KMS-11 (cell line): Measurements from ENCODE around the gene IFNG-AS1.

Experiments
- H2AFZ ChIP-seq: fragments of 200-600 bp; sonication (generic); 2 replicates; pipeline ENCODE4 v1.6.1; 2016; ENCODE audit warnings: antibody characterized with exemption, mixed run types, low read depth
- H3K27ac ChIP-seq: fragments of 200-600 bp; sonication (generic); 2 replicates; pipeline ENCODE4 v1.6.1; 2016; ENCODE audit warnings: mild to moderate bottlenecking, mixed run types
- H3K27me3 ChIP-seq: fragments of 200-600 bp; sonication (generic); 2 replicates; pipeline ENCODE4 v1.6.1; 2017; ENCODE audit warnings: mild to moderate bottlenecking, low read depth, mixed run types, moderate library complexity; ENCODE audit not compliant: insufficient read depth
- H3K36me3 ChIP-seq: fragments of 200-600 bp; sonication (generic); 2 replicates; pipeline ENCODE4 v1.6.1; 2017; ENCODE audit warnings: mild to moderate bottlenecking, mixed run types; ENCODE audit not compliant: insufficient read depth
- H3K4me1 ChIP-seq: fragments of 200-600 bp; sonication (generic); 2 replicates; pipeline ENCODE4 v1.6.1; 2016; ENCODE audit warnings: mild to moderate bottlenecking, low read depth, mixed run types; ENCODE audit not compliant: poor library complexity, severe bottlenecking
- H3K4me2 ChIP-seq: fragments of 200-600 bp; sonication (generic); 2 replicates; pipeline ENCODE4 v1.7.0; 2016; ENCODE audit warnings: mild to moderate bottlenecking, mixed run types
- H3K4me3 ChIP-seq: fragments of 200-600 bp; sonication (generic); IDR thresholded peaks from 2 replicates; pipeline ENCODE4 v1.6.1; 2017; ENCODE audit warnings: low read depth, low read length, mixed read lengths; ENCODE audit not compliant: insufficient read depth
- H3K79me2 ChIP-seq: fragments of 200-600 bp; sonication (generic); 2 replicates; pipeline ENCODE4 v1.6.1; 2016; ENCODE audit warnings: low read depth, mixed run types; ENCODE audit not compliant: insufficient read depth
- H3K9ac ChIP-seq: fragments of 200-600 bp; sonication (generic); 2 replicates; pipeline ENCODE4 v1.6.1; 2016; ENCODE audit warnings: mild to moderate bottlenecking, mixed run types
- H4K20me1 ChIP-seq: fragments of 200-600 bp; sonication (generic); 2 replicates; pipeline ENCODE4 v1.6.1; 2016; ENCODE audit warnings: mild to moderate bottlenecking, mixed run types; ENCODE audit not compliant: insufficient read depth
- CTCF ChIP-seq: fragments of 200-600 bp; sonication (generic); conservative IDR thresholded peaks from 2 replicates; pipeline ENCODE4 v1.6.1; 2017; ENCODE audit warnings: low read depth, mild to moderate bottlenecking, antibody characterized with exemption, low read length, moderate library complexity, mixed read lengths

IFNG-AS1 gene

GRCh38 chr12:67991158-67991557 lies 1.9 kb downstream of the IFNG-AS1 start:
- Histone ChIP-seq H3K79me2 (no peaks in the 10 kb centered on the region), H3K27me3 (no peaks in the 10 kb centered on the region), H2AFZ (no peak overlapping the region), H3K4me2 (no peak overlapping the region), H3K27ac (no peak overlapping the region), H3K4me3 (no peak overlapping the region), H3K9ac (no peak overlapping the region), H4K20me1 (no peaks in the 10 kb centered on the region), H3K4me1 (peaks cover 11% of the 10 kb centered on the region), H3K36me3 (no peaks in the 10 kb centered on the region)
- TF ChIP-seq CTCF, result no peak

- Histone ChIP-seq H2AFZ (no peak overlapping the region), H3K4me2 (no peak overlapping the region), H3K36me3 (no peaks in the 10 kb centered on the region), H3K4me1 (peaks cover 11% of the 10 kb centered on the region), H3K4me3 (no peak overlapping the region), H4K20me1 (no peaks in the 10 kb centered on the region), H3K27ac (no peak overlapping the region), H3K79me2 (no peaks in the 10 kb centered on the region), H3K9ac (no peak overlapping the region), H3K27me3 (no peaks in the 10 kb centered on the region)
- no peak for TF ChIP-seq CTCF
Measured at GRCh38 chr12:67993143-67993542, 3.9 kb downstream of the IFNG-AS1 start.

GRCh38 chr12:67994046-67994445 lies 4.8 kb downstream of the IFNG-AS1 start:
- Histone ChIP-seq H3K27ac (no peak overlapping the region), H3K4me2 (no peak overlapping the region), H3K36me3 (no peaks in the 10 kb centered on the region), H3K4me3 (no peak overlapping the region), H3K79me2 (no peaks in the 10 kb centered on the region), H3K9ac (no peak overlapping the region), H2AFZ (no peak overlapping the region), H3K27me3 (no peaks in the 10 kb centered on the region), H3K4me1 (peaks cover 3% of the 10 kb centered on the region), H4K20me1 (no peaks in the 10 kb centered on the region)
- no peak for TF ChIP-seq CTCF

- Histone ChIP-seq H3K27ac (no peak overlapping the region), H3K9ac (no peak overlapping the region), H3K36me3 (no peaks in the 10 kb centered on the region), H2AFZ (no peak overlapping the region), H3K79me2 (no peaks in the 10 kb centered on the region), H3K4me2 (no peak overlapping the region), H3K4me1 (no peaks in the 10 kb centered on the region), H4K20me1 (no peaks in the 10 kb centered on the region), H3K27me3 (no peaks in the 10 kb centered on the region), H3K4me3 (no peak overlapping the region)
- TF ChIP-seq CTCF, result no peak
Measured at GRCh38 chr12:67996347-67996746, 7.1 kb downstream of the IFNG-AS1 start.

- no peak overlapping the region for H3K27ac ChIP-seq
- no peaks in the 10 kb centered on the region for H3K79me2 ChIP-seq
- no peaks in the 10 kb centered on the region for H3K27me3 ChIP-seq
- H3K4me2 ChIP-seq, result no peak overlapping the region
- no peaks in the 10 kb centered on the region for H3K4me1 ChIP-seq
- TF ChIP-seq CTCF, result no peak
- H3K4me3 ChIP-seq, result no peak overlapping the region
- no peak overlapping the region for H2AFZ ChIP-seq
- no peaks in the 10 kb centered on the region for H4K20me1 ChIP-seq
- no peaks in the 10 kb centered on the region for H3K36me3 ChIP-seq
- H3K9ac ChIP-seq, result no peak overlapping the region
Measured at GRCh38 chr12:67998379-67998778, 9.1 kb downstream of the IFNG-AS1 start.
